CD4-positive, alpha-beta T cell (primary cell): ENCODE measurements around the gene FOXP4. TPM values are rescaled to one million over a fixed set of nuclear protein-coding genes. Genes with fewer than 3 reads are reported as not detected.

Experiments
- ATAC-seq: fragments of 200-7000 bp; cut with Tn5 transposase; one replicate; pipeline ENCODE4 v1.10.0; 2022; ENCODE audit warnings: mild to moderate bottlenecking; ENCODE audit not compliant: poor library complexity
- CTCF ChIA-PET: fragments of 350-600 bp; sonication (Branson Sonifier 250); formaldehyde crosslinking; loops from one replicate; lab custom pipeline; 2021; ENCODE audit warnings: antibody characterized with exemption, inconsistent platforms; lab: Charles Lee
- POLR2A ChIA-PET: fragments of 350-600 bp; sonication (Branson Sonifier 250); formaldehyde crosslinking; loops from one replicate; lab custom pipeline; 2021; ENCODE audit warnings: antibody characterized with exemption, inconsistent platforms; lab: Charles Lee
- DNase-seq, 14 experiments: peaks; one replicate each; pipeline ENCODE4 v3.0.0-alpha.2; 2013 to 2020; ENCODE audit warnings: mixed read lengths in 2 of 14
- H3K27ac ChIP-seq, 2 donors: one replicate each; pipeline versions ENCODE4 v1.5.1 to v1.7.0; 2013; ENCODE audit warnings: low read length in 2 of 2, low read depth in 1 of 2, mild to moderate bottlenecking in 1 of 2
- H3K27me3 ChIP-seq, 2 experiments: 1 replicate in 1 of 2; 2 replicates in 1 of 2; pipeline versions ENCODE4 v1.6.1 to v1.7.0; 2013; ENCODE audit warnings: low read length in 2 of 2, control low read depth in 1 of 2, mild to moderate bottlenecking in 1 of 2, moderate library complexity in 1 of 2; ENCODE audit not compliant: insufficient read depth in 2 of 2, control insufficient read depth in 1 of 2
- H3K36me3 ChIP-seq: one replicate; pipeline ENCODE4 v1.6.1; 2013; ENCODE audit warnings: low read length, control low read depth; ENCODE audit not compliant: insufficient read depth
- H3K4me1 ChIP-seq: one replicate; pipeline ENCODE4 v1.6.1; 2013; ENCODE audit warnings: low read length, control low read depth; ENCODE audit not compliant: insufficient read depth
- H3K4me3 ChIP-seq: one replicate; pipeline ENCODE4 v1.5.1; 2013; ENCODE audit warnings: mild to moderate bottlenecking, low read length, moderate library complexity
- H3K9me3 ChIP-seq, 2 experiments: 1 replicate in 1 of 2; 2 replicates in 1 of 2; pipeline versions ENCODE4 v1.6.1 to v1.7.0; 2013; ENCODE audit warnings: low read length in 2 of 2, mild to moderate bottlenecking in 2 of 2, control low read depth in 1 of 2, moderate library complexity in 1 of 2; ENCODE audit not compliant: control insufficient read depth in 1 of 2, insufficient read depth in 1 of 2
- H3K27ac Mint-ChIP-seq: one replicate; pipeline ENCODE4 v1.8.0; 2020; ENCODE audit warnings: mixed read lengths
- H3K27me3 Mint-ChIP-seq: one replicate; pipeline ENCODE4 v1.8.0; 2021; ENCODE audit warnings: mixed read lengths
- H3K36me3 Mint-ChIP-seq: one replicate; pipeline ENCODE4 v1.8.0; 2021; ENCODE audit warnings: low read depth, mixed read lengths
- H3K4me1 Mint-ChIP-seq: one replicate; pipeline ENCODE4 v1.8.0; 2021; ENCODE audit warnings: low read depth, mixed read lengths
- H3K4me3 Mint-ChIP-seq: one replicate; pipeline ENCODE4 v1.8.0; 2020; ENCODE audit warnings: mild to moderate bottlenecking, mixed read lengths
- H3K9me3 Mint-ChIP-seq: one replicate; pipeline ENCODE4 v1.8.0; 2020; ENCODE audit warnings: mixed read lengths
- CTCF ChIP-seq: fragments of 200-600 bp; IDR thresholded peaks from one replicate; pipeline ENCODE4 v1.8.0; 2022; ENCODE audit warnings: antibody characterized with exemption, mild to moderate bottlenecking
- intact Hi-C, 2 experiments: fragments of 100-400 bp; cut with DNase I in 1 of 2; cut with micrococcal nuclease in 1 of 2; formaldehyde crosslinking; loops; one replicate each; pipeline versions ENCODE4 v1.15.1 to v1.9.0; 2023 to 2025; cut with DNase I, micrococcal nuclease
- total RNA-seq, 174 experiments: library from RNA in 2 of 174; stranded (reverse) in 2 of 174; gene quantifications; one replicate each; pipeline ENCODE4 v1.2.3 and lab custom pipeline; 2021 to 2026

The FOXP4 gene
- total RNA-seq, 2 experiments from 2014 or later: 3.7 to 3.9 TPM

DNA sequence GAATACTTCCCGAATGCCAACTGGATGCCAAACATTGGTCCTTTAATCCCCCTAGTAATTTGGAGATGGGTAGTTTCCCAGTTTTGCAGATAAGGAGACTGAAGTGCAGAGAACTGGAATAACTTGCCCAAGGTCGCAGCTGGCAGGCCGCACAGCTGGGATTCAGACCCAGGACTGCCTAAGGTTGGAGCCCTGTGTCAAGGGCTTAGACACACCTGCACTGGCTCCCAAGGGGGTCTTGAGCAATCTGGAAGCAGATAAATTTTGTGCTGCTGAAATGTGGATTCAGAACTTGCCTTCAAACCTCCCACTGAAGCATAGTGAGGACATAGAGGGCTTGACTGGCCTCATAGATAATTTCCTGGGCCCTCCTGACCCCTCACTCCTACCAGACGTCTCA, 30.5 kb downstream of the FOXP4 start:
- POLR2A ChIA-PET: no interaction called here
- CTCF ChIA-PET: no interaction called here
- no peaks in the 10 kb centered on the region for H3K4me1 Mint-ChIP-seq

GRCh38 chr6:41577356-41578216, 31.4 kb downstream of the FOXP4 start:
- no peaks in the 10 kb centered on the region for H3K4me1 ChIP-seq
- intact Hi-C loops: no loop called here
- no peaks in the 10 kb centered on the region for H3K27me3 ChIP-seq
- Mint-ChIP-seq H3K27ac (no peak overlapping the region), H3K4me3 (no peak overlapping the region), H3K4me1 (no peaks in the 10 kb centered on the region), H3K9me3 (no peaks in the 10 kb centered on the region), H3K36me3 (peaks cover 7% of the 10 kb centered on the region), H3K27me3 (no peaks in the 10 kb centered on the region)
- H3K27ac ChIP-seq: no peak overlapping the region
- no peaks in the 10 kb centered on the region for H3K9me3 ChIP-seq
- TF ChIP-seq CTCF: no peak
- ChIA-PET CTCF (no interaction called here), POLR2A (no interaction called here)
- no peak for ATAC-seq
- H3K36me3 ChIP-seq: no peaks in the 10 kb centered on the region
- no peak overlapping the region for H3K4me3 ChIP-seq
- DNase-seq: no peak

More for the DNA sequence above, 30.5 kb downstream of the FOXP4 start:
- Mint-ChIP-seq H3K27ac (no peak overlapping the region), H3K36me3 (peaks cover 11% of the 10 kb centered on the region), H3K27me3 (no peaks in the 10 kb centered on the region), H3K4me3 (no peak overlapping the region), H3K9me3 (no peaks in the 10 kb centered on the region)
- no peak overlapping the region for H3K4me3 ChIP-seq
- H3K27ac ChIP-seq: no peak overlapping the region
- DNase-seq: no peak
- TF ChIP-seq CTCF: no peak
- no peaks in the 10 kb centered on the region for H3K4me1 ChIP-seq
- no peaks in the 10 kb centered on the region for H3K36me3 ChIP-seq
- H3K27me3 ChIP-seq: no peaks in the 10 kb centered on the region
- no peaks in the 10 kb centered on the region for H3K9me3 ChIP-seq
- intact Hi-C loops: no loop called here
- no peak for ATAC-seq

DNA sequence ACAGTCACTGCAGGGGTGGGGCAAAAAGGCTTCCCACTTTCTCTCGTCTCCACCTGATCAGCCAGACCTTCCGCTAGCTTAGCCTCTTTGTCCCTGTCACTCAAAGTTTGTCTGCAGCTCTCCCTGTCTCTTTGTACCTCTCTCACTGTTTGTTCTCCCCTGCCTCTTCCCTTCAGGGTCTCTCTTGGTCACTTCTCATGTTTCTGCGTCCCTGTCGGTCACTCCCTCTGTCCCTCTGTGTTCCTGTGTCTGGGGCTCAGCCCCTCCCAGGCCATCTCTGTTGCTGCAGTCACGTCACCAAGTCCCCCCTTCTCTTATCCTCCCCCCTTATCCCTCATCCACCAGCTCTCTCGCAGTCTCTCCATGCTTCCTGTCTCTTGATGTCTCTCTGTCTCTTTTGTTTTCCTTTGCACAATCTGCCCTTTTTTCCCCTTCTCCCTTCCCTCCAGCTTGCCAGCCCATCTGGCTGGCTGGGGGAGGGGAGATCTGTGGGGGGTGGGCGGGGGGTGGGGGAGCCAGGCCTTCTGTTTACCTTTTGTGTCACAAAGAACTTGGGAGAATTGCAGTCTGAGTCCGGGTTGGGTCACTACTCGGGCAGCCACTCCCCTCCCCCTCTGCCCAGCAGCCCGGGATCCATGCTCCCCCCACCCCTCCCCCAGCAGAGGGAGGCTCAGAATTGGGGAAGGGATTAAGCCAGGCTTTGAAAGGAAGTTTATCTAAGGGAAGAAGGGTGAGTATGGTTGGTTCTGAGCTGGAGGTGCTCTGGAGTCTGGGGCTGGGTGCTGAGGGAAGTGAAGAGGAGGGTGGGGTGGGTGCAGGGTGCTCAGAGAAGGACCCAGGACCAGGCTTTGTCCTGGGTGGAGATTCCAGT, 32.3 kb downstream of the FOXP4 start:
- H3K36me3 ChIP-seq: no peaks in the 10 kb centered on the region
- no peaks in the 10 kb centered on the region for H3K27me3 ChIP-seq
- no peak overlapping the region for H3K4me3 Mint-ChIP-seq
- H3K4me1 Mint-ChIP-seq: no peaks in the 10 kb centered on the region
- H3K4me3 ChIP-seq: no peak overlapping the region
- DNase-seq (no peak), ATAC-seq (no peak)
- intact Hi-C loops: no loop called here
- no peak overlapping the region for H3K27ac ChIP-seq
- ChIA-PET CTCF (no interaction called here), POLR2A (no interaction called here)
- no peaks in the 10 kb centered on the region for H3K9me3 ChIP-seq
- H3K36me3 Mint-ChIP-seq: peaks cover 1% of the 10 kb centered on the region
- H3K9me3 Mint-ChIP-seq: no peaks in the 10 kb centered on the region
- no peaks in the 10 kb centered on the region for H3K4me1 ChIP-seq
- TF ChIP-seq CTCF: no peak
- H3K27me3 Mint-ChIP-seq: no peaks in the 10 kb centered on the region
- H3K27ac Mint-ChIP-seq: no peak overlapping the region
